A549 (cell line): ENCODE measurements around the gene ISM1.

Experiments used
- POLR2A ChIP-seq: IDR thresholded peaks from 2 replicates; pipeline ENCODE4 v1.6.1; 2012; ENCODE audit warnings: mild to moderate bottlenecking, low read length
- TF ChIP-seq, protein P1 (sequence below): fragments of >200 bp; sonication (Bioruptor Twin); formaldehyde crosslinking; IDR thresholded peaks from 3 replicates; pipeline ENCODE4 v1.5.1; 2016

DNA sequence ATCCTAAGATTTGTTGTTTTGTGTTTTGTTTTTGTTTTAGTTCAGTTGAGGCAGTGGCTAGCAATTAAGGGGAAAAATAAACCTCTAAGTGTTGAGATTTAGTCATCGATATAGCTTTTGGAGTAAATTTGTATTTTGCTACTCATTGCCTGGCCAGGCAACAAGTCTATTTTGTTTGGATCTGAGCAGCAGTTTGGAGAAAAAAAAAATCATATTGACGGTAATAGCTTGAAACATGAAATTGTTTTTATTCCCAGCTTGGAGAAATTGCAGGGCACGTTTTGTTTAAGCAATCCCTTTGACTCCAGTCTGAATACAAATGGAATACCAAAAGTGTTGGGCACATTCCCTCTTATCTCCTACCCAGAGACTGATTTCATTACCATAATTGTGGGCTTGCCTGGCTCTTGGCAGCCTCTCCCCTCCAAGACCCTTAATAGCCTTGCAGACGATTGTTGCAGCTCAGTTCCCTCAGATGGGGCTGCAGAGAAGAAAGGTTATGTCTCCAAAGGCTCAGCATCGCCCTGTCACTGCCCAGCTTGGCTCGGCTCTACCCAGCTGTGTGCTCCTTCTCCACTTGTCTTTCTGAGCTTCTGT is 56.0 kb downstream of the ISM1 start:
- no peak for TF ChIP-seq POLR2A
- TF ChIP-seq, protein P1, sequence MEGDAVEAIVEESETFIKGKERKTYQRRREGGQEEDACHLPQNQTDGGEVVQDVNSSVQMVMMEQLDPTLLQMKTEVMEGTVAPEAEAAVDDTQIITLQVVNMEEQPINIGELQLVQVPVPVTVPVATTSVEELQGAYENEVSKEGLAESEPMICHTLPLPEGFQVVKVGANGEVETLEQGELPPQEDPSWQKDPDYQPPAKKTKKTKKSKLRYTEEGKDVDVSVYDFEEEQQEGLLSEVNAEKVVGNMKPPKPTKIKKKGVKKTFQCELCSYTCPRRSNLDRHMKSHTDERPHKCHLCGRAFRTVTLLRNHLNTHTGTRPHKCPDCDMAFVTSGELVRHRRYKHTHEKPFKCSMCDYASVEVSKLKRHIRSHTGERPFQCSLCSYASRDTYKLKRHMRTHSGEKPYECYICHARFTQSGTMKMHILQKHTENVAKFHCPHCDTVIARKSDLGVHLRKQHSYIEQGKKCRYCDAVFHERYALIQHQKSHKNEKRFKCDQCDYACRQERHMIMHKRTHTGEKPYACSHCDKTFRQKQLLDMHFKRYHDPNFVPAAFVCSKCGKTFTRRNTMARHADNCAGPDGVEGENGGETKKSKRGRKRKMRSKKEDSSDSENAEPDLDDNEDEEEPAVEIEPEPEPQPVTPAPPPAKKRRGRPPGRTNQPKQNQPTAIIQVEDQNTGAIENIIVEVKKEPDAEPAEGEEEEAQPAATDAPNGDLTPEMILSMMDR = no peak
